Colonic mucosa (tissue), 4 donors: Measurements from ENCODE around the gene MRPL52. TPM values are rescaled to one million over a fixed set of nuclear protein-coding genes. Genes with fewer than 3 reads are reported as not detected.

Experiments used
- DNase-seq: peaks from one replicate; pipeline ENCODE4 v3.0.0-alpha.2; 2020
- H3K27ac ChIP-seq: fragments of 200-600 bp; one replicate; pipeline ENCODE4 v1.8.0; 2021
- H3K27me3 ChIP-seq: fragments of 200-600 bp; one replicate; pipeline ENCODE4 v1.8.0; 2021
- H3K36me3 ChIP-seq: fragments of 200-600 bp; one replicate; pipeline ENCODE4 v1.8.0; 2021
- H3K4me1 ChIP-seq: fragments of 200-600 bp; one replicate; pipeline ENCODE4 v1.8.0; 2021; ENCODE audit warnings: mild to moderate bottlenecking
- H3K4me3 ChIP-seq: fragments of 200-600 bp; one replicate; pipeline ENCODE4 v1.8.0; 2021
- H3K9ac ChIP-seq, 2 donors: one replicate each; pipeline ENCODE4 v1.7.0; 2013; ENCODE audit warnings: control low read depth in 2 of 2, low read depth in 2 of 2, low read length in 2 of 2
- H3K9me3 ChIP-seq: fragments of 200-600 bp; one replicate; pipeline ENCODE4 v1.8.0; 2021
- intact Hi-C: fragments of 100-400 bp; cut with DNase I; formaldehyde crosslinking; loops from one replicate; pipeline ENCODE4 v1.14.1; 2022
- total RNA-seq, 2 donors: library from RNA; stranded (reverse); fragmentation: NEBNext Ultra II Directional in 1 of 2; extraction: Animal tissue kit (Norgen Biotek cat#: 25700) in 1 of 2; gene quantifications; one replicate each; pipeline ENCODE4 v1.2.1, GENCODE V29; 2021
- TF ChIP-seq, protein P1 (sequence below): fragments of 200-600 bp; IDR thresholded peaks from one replicate; pipeline ENCODE4 v1.8.0; 2022; ENCODE audit warnings: antibody characterized with exemption, mild to moderate bottlenecking
- donor health status: healthy.
- donor health status: DM: no; HTN: no; CAD: no.
- donor health status: DM: no; HTN: no; CAD: no.

Gene MRPL52
- total RNA-seq, 2 donors from 2014 or later = 79.1 to 156 TPM

DNA sequence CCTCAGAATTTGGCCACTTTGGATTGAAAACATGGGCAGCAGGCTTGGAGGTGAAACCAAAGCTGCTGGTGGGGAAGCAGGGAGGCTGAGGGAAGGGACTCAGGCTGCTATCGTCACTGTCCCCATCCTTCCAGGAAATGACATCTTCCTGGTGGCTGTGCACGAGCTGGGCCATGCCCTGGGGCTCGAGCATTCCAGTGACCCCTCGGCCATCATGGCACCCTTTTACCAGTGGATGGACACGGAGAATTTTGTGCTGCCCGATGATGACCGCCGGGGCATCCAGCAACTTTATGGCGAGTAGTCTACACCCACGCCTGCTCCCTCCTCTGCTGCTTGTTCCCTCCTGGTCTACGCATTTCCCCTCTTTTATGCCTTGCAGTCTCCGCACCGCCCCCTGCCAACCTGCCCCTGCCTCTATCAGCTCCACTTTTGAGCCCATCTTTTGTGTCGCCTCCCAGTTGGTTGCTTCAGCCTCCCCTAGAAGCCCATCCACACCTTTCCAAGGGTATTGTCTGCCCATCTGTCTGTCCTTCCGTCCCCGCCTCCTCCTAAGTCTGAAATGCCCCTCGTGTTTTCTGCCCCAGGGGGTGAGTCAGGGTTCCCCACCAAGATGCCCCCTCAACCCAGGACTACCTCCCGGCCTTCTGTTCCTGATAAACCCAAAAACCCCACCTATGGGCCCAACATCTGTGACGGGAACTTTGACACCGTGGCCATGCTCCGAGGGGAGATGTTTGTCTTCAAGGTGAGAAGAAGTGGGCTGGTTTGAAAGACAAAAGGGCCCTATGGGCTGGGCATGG lies 13.6 kb downstream of the MRPL52 start:
- H3K4me3 ChIP-seq = no peak overlapping the region
- H3K4me1 ChIP-seq = peaks cover 4% of the 10 kb centered on the region
- no peaks in the 10 kb centered on the region for H3K9me3 ChIP-seq
- DNase-seq = no peak
- TF ChIP-seq, protein P1, sequence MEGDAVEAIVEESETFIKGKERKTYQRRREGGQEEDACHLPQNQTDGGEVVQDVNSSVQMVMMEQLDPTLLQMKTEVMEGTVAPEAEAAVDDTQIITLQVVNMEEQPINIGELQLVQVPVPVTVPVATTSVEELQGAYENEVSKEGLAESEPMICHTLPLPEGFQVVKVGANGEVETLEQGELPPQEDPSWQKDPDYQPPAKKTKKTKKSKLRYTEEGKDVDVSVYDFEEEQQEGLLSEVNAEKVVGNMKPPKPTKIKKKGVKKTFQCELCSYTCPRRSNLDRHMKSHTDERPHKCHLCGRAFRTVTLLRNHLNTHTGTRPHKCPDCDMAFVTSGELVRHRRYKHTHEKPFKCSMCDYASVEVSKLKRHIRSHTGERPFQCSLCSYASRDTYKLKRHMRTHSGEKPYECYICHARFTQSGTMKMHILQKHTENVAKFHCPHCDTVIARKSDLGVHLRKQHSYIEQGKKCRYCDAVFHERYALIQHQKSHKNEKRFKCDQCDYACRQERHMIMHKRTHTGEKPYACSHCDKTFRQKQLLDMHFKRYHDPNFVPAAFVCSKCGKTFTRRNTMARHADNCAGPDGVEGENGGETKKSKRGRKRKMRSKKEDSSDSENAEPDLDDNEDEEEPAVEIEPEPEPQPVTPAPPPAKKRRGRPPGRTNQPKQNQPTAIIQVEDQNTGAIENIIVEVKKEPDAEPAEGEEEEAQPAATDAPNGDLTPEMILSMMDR = no peak
- H3K27me3 ChIP-seq = no peaks in the 10 kb centered on the region
- H3K27ac ChIP-seq = no peak overlapping the region
- peaks cover 18% of the 10 kb centered on the region for H3K36me3 ChIP-seq
- no peak overlapping the region for H3K9ac ChIP-seq
- intact Hi-C loops = no loop called here

DNA sequence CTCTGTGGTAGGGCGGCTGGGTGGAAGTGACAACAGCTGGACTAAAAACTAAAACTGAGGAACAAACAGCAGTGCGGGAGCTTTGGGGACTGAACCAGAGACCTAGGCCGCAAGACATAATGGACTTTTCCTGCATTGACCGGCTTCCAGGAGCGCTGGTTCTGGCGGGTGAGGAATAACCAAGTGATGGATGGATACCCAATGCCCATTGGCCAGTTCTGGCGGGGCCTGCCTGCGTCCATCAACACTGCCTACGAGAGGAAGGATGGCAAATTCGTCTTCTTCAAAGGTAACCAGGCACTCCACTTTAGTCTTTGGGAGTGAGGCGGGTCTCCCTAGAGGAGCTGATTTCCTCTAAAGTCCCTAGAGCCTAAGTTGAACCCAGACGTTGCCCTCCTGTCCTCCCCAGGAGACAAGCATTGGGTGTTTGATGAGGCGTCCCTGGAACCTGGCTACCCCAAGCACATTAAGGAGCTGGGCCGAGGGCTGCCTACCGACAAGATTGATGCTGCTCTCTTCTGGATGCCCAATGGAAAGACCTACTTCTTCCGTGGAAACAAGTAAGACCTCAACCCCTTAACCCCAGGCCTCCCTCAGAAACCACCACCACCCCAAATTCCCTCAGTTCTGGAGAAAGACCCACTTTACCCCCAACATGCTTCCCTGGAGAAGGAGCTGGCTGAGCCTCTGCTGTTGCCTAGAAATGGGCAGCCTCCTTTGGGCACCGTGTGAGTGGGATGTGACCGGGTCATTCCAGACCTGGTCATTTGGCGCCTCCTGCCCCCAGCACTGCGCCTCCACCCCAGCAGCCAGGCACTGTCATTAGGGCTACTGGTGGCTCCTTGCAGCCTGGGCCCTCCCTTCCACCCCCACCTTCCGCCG lies 14.8 kb downstream of the MRPL52 start:
- no peaks in the 10 kb centered on the region for H3K27me3 ChIP-seq
- H3K9ac ChIP-seq = no peak overlapping the region
- H3K36me3 ChIP-seq = peaks cover 18% of the 10 kb centered on the region
- intact Hi-C loops = no loop called here
- no peaks in the 10 kb centered on the region for H3K9me3 ChIP-seq
- TF ChIP-seq, protein P1 = no peak
- peaks cover 4% of the 10 kb centered on the region for H3K4me1 ChIP-seq
- DNase-seq = no peak
- H3K4me3 ChIP-seq = no peak overlapping the region
- no peak overlapping the region for H3K27ac ChIP-seq

DNA sequence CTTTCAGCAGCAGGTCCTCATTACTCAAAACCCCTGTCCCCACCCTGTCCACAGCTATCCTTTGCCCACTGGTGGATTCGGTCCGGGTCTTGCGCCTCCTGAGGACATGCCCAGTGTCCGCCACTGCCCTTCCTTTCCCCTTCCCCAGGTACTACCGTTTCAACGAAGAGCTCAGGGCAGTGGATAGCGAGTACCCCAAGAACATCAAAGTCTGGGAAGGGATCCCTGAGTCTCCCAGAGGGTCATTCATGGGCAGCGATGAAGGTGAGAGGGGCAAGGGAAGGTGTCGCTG lies 15.4 kb downstream of the MRPL52 start:
- peaks cover 4% of the 10 kb centered on the region for H3K4me1 ChIP-seq
- H3K27me3 ChIP-seq = no peaks in the 10 kb centered on the region
- H3K9ac ChIP-seq = no peak overlapping the region
- no peaks in the 10 kb centered on the region for H3K9me3 ChIP-seq
- intact Hi-C loops = no loop called here
- no peak overlapping the region for H3K4me3 ChIP-seq
- DNase-seq = no peak
- peaks cover 18% of the 10 kb centered on the region for H3K36me3 ChIP-seq
- TF ChIP-seq, protein P1 = no peak
- H3K27ac ChIP-seq = no peak overlapping the region

DNA sequence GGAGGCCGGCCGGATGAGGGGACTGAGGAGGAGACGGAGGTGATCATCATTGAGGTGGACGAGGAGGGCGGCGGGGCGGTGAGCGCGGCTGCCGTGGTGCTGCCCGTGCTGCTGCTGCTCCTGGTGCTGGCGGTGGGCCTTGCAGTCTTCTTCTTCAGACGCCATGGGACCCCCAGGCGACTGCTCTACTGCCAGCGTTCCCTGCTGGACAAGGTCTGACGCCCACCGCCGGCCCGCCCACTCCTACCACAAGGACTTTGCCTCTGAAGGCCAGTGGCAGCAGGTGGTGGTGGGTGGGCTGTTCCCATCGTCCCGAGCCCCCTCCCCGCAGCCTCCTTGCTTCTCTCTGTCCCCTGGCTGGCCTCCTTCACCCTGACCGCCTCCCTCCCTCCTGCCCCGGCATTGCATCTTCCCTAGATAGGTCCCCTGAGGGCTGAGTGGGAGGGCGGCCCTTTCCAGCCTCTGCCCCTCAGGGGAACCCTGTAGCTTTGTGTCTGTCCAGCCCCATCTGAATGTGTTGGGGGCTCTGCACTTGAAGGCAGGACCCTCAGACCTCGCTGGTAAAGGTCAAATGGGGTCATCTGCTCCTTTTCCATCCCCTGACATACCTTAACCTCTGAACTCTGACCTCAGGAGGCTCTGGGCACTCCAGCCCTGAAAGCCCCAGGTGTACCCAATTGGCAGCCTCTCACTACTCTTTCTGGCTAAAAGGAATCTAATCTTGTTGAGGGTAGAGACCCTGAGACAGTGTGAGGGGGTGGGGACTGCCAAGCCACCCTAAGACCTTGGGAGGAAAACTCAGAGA lies 16.3 kb downstream of the MRPL52 start:
- TF ChIP-seq, protein P1 = no peak
- no peak for DNase-seq
- intact Hi-C loops = no loop called here
- peaks cover 18% of the 10 kb centered on the region for H3K36me3 ChIP-seq
- no peak overlapping the region for H3K4me3 ChIP-seq
- H3K9ac ChIP-seq = peak overlapping the region in 1 of 2 donors; percentile 26
- H3K27ac ChIP-seq = peak overlapping the region; percentile 80
- H3K9me3 ChIP-seq = no peaks in the 10 kb centered on the region
- H3K4me1 ChIP-seq = peaks cover 4% of the 10 kb centered on the region
- H3K27me3 ChIP-seq = no peaks in the 10 kb centered on the region

DNA sequence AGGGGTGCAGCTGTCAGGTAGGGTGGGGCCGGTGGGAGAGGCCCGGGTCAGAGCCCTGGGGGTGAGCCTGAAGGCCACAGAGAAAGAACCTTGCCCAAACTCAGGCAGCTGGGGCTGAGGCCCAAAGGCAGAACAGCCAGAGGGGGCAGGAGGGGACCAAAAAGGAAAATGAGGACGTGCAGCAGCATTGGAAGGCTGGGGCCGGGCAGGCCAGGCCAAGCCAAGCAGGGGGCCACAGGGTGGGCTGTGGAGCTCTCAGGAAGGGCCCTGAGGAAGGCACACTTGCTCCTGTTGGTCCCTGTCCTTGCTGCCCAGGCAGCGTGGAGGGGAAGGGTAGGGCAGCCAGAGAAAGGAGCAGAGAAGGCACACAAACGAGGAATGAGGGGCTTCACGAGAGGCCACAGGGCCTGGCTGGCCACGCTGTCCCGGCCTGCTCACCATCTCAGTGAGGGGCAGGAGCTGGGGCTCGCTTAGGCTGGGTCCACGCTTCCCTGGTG lies 17.2 kb downstream of the MRPL52 start:
- peaks cover 11% of the 10 kb centered on the region for H3K36me3 ChIP-seq
- H3K4me1 ChIP-seq = peaks cover 8% of the 10 kb centered on the region
- TF ChIP-seq, protein P1 = no peak
- H3K9me3 ChIP-seq = no peaks in the 10 kb centered on the region
- DNase-seq = no peak
- no peak overlapping the region for H3K4me3 ChIP-seq
- H3K9ac ChIP-seq = peak overlapping the region; percentile 8 to 26
- intact Hi-C loops = no loop called here
- no peaks in the 10 kb centered on the region for H3K27me3 ChIP-seq
- peak overlapping the region; percentile 80 for H3K27ac ChIP-seq
